GM20431 (cell line): ENCODE data around the gene ERG.

Experiments used
- in situ Hi-C: fragments of 300-500 bp; cut with MseI, MboI; formaldehyde crosslinking; loops from one replicate; pipeline ENCODE4 v1.15.0; 2020; ENCODE audit warnings: low sequenced_read_pairs; ENCODE audit not compliant: unreplicated experiment

Gene ERG

DNA sequence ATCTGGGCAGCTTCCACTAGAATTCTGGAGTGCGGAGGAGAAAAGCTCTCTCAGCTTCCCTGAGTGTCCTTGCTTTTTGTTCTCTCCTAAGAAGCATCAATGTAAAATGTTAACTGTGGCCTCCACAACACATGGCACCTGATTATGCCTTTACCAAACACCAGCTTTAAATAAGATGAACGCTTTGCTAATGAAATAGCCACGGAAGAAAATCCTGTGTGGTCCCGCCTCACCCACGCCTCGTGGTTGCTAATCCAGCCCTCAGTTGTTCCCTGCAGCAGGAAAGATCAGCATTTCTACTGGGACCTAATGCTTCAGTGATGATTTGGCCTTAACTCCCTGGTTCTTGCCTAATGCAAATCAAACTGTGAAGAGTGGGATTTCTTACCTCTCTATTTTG lies 1.8 kb upstream of the ERG start:
- in situ Hi-C loops: no loop called here

DNA sequence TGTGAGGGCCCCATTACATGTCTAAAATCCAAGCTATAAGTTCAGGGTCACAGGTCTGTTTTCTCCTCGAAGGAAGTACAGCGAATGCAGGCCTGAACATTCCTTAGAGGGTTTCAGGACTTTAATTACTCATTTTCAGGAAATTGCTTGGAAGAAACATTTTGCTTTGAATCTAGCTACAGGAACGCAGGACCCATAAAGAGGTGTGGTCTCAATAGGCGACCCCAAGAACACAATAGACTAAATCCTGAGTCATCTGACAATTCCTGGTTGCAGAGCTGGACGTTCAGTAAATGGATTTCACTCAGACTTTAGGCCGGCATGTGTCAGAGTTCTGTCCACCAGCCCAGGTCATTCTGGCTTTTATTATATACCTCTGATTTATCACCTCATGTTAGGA lies 1.0 kb upstream of the ERG start:
- in situ Hi-C loops: no loop called here

DNA sequence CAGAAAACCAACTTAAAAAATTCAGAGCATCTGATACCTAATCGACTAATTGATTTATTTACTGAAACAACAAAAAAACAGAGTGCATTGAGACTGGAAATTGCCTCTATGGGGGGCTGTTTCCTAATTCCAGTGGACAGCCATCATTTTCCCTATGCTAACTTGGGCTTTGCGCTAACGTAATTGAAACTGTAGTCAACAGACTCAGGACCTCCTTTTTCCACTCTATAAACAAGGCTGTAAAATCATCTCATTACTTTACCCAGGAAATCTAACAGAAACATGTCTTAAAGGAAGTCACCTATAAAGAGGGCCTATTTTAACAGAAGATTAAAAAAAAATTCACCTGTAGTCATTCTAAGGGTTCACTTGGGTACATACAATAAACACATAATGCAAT lies 2.1 kb downstream of the ERG start:
- in situ Hi-C loops: no loop called here

DNA sequence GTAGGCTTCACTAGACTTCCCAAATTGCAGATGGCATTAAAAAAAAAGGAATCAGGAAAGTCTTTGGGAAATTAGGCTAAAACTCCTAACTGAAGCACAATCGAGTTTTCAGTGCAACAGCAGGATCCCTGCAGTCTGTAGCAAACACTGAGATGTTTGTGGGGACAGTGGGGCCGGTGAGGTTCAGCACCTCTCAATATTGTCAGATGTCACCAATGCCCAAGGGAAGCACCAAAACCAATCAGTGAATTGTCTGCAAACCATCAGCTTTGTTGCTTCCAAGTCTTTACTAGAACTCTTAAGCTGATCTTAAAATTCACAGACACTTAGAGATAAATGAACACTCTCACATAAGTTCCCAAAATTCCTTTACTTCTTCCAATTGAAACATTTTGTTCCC lies 2.6 kb downstream of the ERG start:
- in situ Hi-C loops: no loop called here

DNA sequence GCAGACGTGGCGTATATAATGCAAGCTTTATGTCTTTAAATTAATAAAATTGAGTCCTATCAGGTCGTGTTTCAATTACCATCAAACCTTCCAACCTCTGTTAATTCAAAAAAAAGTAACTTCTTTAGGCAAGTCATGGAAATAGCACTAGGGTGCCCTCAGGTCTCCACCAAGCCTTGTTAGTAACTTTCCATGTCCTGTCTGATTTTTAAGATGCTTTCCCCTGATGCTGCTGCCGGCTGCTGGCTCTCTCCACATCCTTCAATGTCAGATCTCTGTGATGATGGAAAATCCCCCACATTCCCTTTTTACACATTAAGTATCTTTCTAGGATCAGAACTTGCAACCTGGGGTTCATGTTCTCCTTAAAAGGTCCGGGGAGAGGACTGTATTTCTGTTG lies 3.0 kb downstream of the ERG start:
- in situ Hi-C loops: no loop called here

DNA sequence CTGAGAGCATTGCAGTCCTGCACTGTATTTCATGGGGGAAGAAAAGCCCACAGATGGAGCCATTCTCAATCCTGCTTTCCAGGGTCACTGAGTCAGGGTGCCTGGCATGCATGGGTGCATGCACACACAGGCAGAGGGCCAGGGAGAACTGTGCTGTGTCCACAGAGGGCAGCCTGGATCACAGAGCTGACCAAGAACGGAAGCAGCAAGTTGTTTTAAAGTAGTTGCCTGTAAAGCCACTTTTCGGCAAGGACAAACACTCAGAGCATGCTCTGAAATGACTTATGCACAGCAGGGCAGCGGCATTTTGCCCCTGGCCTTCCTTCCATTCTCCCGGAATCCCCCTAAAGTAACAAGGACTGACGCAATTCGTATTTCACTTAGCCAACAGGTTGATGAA lies 3.6 kb downstream of the ERG start:
- in situ Hi-C loops: no loop called here

DNA sequence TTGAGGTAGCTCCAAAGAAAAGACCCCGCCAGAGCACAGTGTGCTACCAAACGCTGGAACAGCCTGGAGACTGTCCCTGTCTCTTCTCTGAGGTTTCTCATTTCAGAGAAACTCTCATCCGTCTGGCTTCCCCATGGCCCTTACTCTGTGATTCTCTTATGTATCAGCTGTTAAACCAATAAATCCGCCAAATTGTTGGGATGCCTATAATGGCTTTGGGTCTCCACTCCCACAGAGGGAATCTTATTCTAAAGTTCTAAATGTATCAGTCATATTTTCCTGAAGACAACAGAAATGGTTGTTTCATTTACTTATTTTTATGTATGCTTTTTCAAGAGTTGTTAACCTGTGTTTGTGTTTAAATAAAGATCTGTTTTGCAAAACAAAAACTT lies 4.0 kb downstream of the ERG start:
- in situ Hi-C loops: no loop called here

DNA sequence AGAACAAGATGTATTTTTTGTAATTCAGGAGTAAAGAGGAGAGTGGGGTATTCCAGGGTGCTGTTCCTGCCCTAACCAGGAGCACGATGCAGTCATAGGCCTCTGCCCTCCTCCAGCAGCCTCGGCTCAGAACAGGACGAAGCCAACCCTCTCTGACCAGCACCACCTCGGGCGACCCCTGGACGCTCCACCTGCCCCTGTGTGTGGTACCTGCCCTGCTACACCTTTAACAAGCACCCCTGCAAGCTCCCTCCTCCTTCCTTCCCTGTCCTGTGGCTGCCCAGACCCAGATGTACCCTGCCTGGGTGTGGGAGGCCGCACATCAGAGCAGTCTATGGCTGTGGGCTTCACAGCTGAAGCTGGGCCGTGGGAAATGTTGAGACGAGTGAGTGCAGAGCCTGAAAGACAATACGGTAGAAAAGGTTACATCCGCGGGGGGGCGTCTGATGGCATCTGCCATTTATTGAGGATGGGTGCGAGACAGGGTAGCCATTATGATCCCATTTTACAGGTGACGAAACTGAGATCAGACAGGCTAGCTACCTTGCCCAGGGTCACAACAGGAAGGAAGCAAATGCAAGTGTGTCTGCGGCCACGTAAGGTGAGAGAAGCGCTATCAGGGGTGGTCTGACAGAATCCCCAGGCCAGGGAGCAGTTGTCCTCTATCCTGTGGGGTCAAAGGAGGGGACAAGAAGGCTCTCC lies 4.6 kb downstream of the ERG start:
- in situ Hi-C loops: no loop called here

DNA sequence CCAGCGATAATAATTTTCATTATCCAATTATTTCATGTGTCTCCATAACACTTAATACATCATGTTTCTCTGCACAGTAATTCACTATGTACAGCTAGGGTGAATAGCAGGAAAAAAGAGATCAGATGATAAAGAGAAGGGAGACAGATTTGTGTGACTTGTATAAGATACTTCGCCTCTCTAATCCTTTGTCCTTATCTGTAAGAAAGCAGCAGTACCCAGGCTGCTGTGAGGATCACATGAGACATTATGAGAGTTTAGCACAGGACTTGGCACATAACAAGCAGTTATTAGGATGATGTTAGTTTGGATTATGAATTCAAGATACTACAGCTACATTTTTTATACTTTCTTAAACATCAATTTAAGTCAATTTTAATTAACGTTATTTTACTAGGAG lies 6.3 kb downstream of the ERG start:
- in situ Hi-C loops: no loop called here

DNA sequence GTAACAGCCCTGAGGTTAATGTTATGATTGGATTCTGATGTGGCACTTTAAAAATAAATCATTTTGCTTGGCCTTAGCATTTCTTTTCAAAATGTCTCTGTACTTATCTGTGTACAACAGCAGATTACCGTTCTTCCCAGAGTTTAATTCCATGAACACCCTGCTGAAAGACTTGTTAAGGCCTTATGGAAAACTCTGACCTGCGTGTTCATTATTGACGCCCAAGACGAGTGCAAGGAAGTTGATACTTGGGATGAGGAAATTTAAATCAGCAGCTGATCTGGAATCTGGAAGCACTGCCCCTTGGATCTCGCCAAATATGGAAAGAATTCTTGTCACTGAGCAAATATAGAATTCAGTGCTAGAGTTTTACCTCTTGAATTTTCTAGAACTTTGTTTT lies 6.7 kb downstream of the ERG start:
- in situ Hi-C loops: no loop called here

DNA sequence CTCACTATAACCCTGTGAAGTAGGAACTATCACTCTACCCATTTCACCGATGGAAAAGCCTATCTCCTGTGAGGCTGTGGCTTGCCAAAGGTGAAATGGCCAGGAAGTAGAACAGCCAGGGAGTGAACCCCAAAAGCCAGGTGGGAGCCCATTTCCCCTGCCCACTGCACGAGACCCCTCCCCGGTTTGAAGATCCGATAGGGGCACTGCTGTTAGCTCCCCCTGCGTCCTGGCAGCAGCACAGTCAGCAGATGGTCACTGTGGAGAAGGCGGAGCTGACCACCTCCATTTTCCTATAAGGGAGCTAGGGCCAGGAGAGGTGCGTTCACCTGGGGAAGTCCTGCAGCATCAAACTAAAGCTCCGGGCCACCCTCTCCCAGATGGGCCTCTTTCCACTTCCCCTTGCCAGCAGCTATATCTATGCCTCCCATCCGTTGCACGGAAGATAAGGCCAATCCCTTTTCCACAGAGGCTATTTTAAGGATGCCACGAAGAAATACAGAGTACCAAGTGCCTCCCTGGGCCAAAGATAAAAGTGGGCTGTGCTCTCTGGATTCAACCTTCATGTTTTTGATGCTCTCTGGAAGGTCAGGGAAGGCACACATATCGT lies 7.8 kb downstream of the ERG start:
- in situ Hi-C loops: no loop called here

DNA sequence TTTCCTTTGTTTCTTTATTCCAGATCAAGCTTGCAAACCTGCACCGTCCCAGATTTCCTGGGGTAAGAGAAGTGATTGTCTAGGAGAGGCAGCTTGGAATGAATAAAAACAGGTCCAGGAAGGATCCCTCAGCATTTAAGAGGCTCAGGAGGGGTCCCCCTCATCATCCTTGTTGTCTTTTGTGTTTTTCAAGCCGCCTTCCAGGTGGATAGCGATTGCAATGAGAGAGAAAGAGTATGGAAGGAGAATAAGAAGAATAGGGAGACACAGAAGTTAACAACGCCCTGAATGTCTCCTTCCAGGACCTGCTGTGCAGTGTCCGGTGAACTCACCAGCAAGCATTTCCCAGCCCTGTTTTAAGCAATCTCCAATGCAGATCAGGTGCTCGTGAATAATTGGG lies 8.5 kb downstream of the ERG start:
- in situ Hi-C loops: no loop called here

DNA sequence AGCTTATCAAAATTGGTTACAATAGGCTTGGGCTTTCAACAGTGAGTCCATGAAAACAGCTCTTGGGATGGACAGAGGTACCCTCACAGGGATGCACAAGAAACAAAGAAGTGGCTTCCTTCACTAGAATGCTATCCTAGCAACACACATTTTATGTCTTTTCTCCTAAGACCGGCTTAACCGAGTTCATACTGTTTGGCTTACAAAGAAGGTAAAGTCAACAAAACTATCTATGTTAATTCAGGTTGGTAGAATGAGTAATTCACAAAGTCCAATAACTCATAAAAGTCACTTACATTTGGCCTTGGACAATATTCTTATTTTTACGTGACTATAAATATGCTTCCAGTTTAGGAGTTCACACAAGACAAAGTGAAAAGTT lies 9.0 kb downstream of the ERG start:
- in situ Hi-C loops: no loop called here

DNA sequence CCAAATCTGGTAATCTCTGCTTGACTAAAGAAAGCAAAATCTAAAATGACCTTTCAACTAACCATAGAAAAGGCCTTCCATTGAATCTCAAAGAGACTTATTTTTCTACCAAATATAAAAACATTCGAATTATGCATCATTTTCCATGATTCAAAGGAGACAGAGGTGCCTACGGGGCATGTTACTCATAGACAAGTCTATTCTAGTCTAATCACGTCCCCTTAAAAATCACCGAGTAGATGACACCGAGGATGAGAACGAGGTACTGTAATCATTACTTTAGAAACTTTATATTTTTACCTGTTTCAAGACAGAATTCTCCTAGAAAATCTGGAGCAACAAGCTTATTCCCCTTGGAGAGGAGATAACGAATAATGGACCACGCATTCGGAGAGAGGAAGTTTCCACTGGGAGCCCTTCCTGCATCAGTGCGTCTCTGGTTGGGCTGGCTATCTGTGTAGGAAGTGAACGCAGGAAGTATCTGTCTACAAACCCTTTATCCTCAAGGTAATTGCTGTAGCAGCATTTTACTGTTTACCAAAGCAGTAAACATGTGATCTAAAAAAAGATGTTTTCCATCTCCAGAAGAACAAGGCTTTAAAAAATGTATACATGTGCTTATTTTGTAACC lies 9.5 kb downstream of the ERG start:
- in situ Hi-C loops: no loop called here

DNA sequence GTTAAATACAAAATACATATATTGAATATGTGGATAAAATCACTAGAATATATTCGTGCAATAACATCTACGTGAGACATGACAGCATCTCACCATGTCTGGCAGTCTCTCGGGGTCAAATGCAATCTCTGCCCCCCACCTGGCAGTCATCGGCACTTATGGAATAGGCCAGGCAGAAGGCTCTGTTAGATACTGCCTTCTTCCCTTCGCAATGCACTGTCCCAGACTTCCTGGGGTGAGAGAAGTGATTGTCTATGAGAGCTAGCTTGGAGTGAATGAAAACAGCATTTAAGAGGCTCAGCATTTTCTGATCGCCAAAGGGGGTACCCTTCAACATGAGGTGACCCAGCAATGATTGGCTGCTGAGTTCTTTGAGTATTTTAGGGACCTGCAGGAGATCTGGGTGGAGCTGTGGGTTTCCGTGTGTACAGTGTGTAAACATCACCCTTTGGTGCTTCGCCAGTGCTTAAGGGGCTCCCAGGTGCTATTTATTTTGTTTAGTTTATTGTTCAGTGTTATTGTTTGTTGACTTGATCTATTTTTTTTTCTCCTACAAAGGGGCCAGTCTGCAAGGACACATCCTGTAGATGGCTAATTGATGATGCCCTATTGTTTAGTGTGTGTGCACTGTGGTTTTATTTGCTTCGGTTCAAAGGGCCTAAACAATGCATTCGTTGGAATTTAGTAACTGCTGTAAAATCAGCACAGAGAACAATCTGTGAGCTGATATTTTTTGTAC lies 10.2 kb downstream of the ERG start:
- in situ Hi-C loops: no loop called here

DNA sequence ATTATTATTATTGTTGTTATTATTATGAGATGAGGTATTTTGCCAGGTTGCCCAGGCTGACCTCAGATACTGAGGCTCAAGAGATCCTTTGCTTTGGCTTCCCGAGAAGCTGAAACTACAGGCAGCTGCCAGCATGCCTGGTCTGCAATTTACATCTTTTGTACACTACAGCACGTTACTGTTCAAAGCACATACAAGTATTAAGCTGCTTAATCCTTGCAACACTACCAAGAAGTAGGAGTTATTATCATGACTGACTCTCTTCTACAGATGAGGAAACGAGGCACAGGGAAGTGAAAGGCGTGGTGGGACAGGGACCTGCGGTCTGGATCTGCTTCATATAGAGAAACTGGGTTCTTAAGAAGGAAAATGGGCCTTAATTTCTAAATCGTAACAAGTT lies 11.6 kb downstream of the ERG start:
- in situ Hi-C loops: no loop called here

DNA sequence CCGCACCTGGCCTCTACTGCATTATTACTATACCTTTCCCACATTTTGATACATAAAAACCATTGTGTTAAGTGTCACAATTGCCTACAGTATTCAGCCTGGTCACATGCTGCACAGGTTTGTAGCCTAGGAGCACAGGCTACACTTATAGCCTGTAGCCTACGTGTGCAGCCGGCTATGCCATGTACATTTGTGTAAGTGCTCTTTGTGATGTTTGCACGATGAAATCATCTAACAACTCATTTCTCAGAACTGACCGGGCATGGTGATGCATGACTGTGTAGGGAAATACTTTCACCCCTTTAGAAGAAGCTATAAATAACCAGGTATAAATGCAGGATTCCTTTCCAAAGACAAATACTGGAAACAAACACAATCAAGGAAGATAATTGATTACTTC lies 12.1 kb downstream of the ERG start:
- in situ Hi-C loops: no loop called here

DNA sequence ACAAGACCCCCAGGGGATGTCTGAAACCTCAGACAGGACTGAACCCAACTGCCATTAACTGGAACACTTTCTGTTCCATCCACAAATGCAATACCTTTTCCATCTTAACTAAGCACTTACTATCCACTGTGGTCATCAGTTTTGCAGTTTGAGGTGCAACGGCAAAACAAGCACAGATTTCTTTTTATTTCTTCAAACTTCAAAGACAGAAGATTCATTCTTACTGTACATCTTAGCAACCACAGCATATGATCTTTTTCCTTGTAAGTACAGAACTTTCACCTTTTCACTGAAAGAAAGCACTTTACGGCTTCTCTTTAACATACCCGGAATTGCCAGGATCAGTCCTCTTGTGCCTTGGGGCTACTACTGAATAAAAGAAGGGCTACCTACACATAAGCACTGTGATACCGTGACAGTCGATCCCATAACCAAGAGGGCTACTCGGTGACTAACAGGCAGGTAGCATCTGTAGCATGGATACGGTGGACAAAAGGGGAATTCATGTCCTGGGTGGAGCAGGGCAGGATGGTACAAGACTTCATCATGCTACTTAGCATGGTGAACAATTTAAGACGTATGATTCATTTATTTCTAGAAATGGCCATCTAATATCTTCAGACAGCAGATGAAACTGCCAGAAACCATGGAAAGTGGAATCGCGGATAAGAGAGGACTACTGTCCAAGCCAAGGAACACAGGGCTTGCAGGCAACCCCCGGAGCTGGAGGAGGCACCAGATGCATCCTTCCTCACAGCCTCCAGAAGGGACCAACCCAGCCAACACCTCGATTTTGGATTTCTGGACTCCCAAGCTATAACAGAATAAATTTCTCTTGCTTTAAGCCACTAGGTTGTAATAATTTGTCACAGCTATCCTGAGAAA lies 18.4 kb downstream of the ERG start:
- in situ Hi-C loops: no loop called here

DNA sequence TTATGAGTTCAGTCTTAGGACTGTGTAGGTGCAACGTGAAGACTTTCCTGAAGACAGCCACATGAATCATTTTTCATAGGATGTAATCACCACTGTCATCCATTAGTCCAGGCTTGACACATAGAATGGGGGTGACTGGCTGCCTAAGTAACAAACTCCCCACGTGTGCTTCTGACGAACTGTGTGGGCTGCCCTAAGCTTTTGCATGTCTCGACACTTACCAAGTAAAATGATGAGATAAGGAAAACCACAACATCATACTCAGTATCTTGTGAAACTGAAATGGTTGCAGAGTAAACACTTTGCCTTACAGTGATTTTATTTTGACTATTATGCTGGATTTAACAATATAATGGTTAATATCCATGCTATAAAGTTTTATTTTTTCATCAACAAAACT lies 19.5 kb downstream of the ERG start:
- in situ Hi-C loops: no loop called here

DNA sequence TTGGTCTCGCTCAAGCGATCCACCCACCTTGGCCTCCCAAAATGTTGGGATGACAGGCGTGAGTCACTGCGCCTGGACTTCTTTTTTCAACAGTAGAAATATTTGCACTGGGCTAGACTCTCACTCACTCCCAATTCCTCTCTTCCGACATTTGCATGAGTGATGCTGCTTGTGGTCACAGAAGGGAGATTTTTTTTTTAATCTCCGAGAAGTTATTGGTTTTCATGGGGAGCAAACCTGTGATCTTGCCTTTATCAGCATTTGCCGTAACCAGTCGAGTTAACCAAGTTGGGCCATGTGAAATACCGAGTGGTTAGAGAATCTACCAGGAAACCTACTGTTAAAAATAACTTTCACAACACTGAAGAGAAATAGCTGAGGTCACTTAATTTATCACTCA lies 21.1 kb downstream of the ERG start:
- in situ Hi-C loops: no loop called here
